ENCODE data around the gene FAM162B.

Gene FAM162B

GRCh38 chr6:116779573-116780164 lies 14.2 kb upstream of the FAM162B start:
- TF ChIP-seq CTCF (IDR thresholded peaks at IDR 0.05; ENCODE audit: borderline replicate concordance, insufficient read depth, low read depth, low read length), result no peak
- H3K4me3 ChIP-seq (ENCODE audit: low read depth, low read length), result no peak overlapping the region

- H3K4me3 ChIP-seq (ENCODE audit: low read depth, low read length), result no peak overlapping the region
- TF ChIP-seq CTCF (IDR thresholded peaks at IDR 0.05; ENCODE audit: borderline replicate concordance, insufficient read depth, low read depth, low read length), result no peak
These were observed 8.4 kb upstream of the FAM162B start for GRCh38 chr6:116773886-116774285.

DNA sequence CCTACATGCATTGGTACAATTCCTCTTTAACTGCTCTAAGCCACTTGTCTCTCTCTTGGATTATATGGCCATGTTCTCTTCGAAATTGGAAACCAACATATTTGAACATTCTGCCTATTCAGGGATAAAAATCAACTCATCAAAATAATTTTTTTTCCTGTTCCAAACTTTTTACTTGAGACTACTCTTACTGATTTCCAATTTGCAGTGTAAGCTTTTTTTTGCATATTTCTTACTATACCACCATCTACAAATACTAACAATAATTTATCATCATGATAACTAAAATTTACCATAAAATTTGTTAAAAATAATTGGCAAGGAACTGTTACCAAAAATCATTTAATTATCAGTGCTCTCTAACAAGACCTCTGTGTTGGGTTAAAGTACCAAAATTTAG lies 6.9 kb upstream of the FAM162B start:
- no peak for TF ChIP-seq CTCF (IDR thresholded peaks at IDR 0.05; ENCODE audit: borderline replicate concordance, insufficient read depth, low read depth, low read length)
- no peak overlapping the region for H3K4me3 ChIP-seq (ENCODE audit: low read depth, low read length)

DNA sequence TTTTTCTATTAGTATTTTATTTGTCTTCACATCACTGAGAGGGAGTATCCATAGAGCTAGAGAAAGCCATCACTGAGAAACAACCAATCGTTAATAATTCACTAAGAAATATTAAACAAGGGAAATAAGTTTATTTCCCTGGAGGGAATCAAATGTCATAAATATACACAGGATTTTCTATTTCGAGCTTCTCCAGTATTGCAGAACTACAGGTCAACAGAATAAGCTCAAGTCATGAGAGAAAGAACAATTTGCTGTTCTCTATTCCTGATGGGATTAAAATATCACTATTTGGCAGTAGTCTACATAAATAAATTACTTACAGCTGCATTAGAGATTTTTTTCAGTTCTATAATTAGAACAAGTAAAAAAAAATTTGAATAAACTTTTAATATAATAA lies 2.2 kb upstream of the FAM162B start:
- TF ChIP-seq CTCF (IDR thresholded peaks at IDR 0.05; ENCODE audit: borderline replicate concordance, insufficient read depth, low read depth, low read length), result no peak
- H3K4me3 ChIP-seq (ENCODE audit: low read depth, low read length), result no peak overlapping the region

GRCh38 chr6:116766506-116767176 lies 1.1 kb upstream of the FAM162B start:
- no peak overlapping the region for H3K4me3 ChIP-seq (ENCODE audit: low read depth, low read length)
- TF ChIP-seq CTCF (IDR thresholded peaks at IDR 0.05; ENCODE audit: borderline replicate concordance, insufficient read depth, low read depth, low read length), result no peak

- TF ChIP-seq CTCF (IDR thresholded peaks at IDR 0.05; ENCODE audit: borderline replicate concordance, insufficient read depth, low read depth, low read length), result no peak
- H3K4me3 ChIP-seq (ENCODE audit: low read depth, low read length), result no peak overlapping the region
These were observed 924 bp downstream of the FAM162B start for GRCh38 chr6:116764629-116764960.

GRCh38 chr6:116763906-116764628 lies 1.5 kb downstream of the FAM162B start:
- no peak overlapping the region for H3K4me3 ChIP-seq (ENCODE audit: low read depth, low read length)
- TF ChIP-seq CTCF (IDR thresholded peaks at IDR 0.05; ENCODE audit: borderline replicate concordance, insufficient read depth, low read depth, low read length), result no peak
